Right ventricle myocardium superior (tissue), 1 donor: Measurements from ENCODE around the gene DYSF. TPM values are rescaled to one million over a fixed set of nuclear protein-coding genes. Genes with fewer than 3 reads are reported as not detected.

Experiments
- ATAC-seq: fragments of 200-7000 bp; cut with Tn5 transposase; one replicate; pipeline ENCODE4 v1.9.1; 2020; ENCODE audit warnings: mild to moderate bottlenecking; ENCODE audit not compliant: poor library complexity
- DNase-seq: peaks from one replicate; pipeline ENCODE4 v3.0.0-alpha.2; 2020
- intact Hi-C: fragments of 100-400 bp; cut with DNase I; formaldehyde crosslinking; loops from one replicate; pipeline ENCODE4 v1.11.2; 2022
- total RNA-seq: library from RNA; stranded (reverse); fragmentation: NEBNext Ultra II Directional; extraction: Animal tissue kit (Norgen Biotek cat#: 25700); gene quantifications from one replicate; pipeline ENCODE4 v1.2.1, GENCODE V29; 2021
- donor health status: DM: no; HTN: yes; CAD: no; lungs with severe emphysema.

DYSF gene
- total RNA-seq, 1 donor from 2014 or later, result 45.8 TPM

DNA sequence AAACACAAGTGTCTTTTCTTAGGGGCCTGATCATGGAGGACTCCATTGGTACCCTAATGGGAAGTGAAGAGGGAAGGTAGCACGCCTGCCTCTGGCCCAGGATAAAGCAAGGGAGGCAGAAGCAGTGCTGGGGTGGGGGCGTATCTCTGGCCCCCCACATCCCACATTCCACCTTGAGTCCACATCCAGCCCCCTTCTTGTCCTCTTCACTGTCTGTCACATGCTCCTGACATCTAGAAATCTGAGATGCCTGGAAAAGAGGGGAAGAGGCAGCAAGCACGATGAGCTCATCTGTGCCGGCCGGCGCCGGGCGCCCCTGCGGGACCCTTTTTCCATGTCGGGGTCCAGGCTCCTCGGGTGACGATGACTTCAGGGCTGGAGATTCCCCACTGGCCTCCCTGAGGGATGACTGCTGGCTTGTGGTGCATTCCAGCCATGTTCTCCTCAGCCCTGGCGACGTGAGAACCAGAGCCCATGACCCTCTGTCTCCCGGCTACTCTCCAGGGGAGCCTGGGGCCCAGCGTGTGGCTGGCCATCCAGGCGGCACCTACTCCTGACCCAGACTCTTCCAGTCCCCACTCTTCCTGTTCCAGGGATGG is 277.5 kb downstream of the DYSF start:
- DNase-seq, result no peak
- no peak for ATAC-seq
- intact Hi-C loops, result no loop called here

DNA sequence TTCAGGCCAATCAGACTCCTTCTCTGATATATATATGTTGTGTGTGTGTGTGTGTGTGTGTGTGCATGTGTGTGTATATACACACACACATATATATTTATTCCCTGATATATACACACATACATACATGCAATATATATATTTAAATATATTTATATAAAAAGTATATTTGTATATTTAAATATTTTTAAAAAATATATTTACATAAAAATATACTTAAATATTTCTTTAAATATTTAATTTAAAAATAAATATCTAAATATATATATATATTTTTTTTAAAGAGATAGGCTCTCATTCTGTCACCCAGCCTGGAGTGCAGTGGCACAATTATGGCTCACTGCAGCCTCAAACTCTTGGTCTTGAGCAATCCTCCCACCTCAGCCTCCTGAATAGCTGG is 281.3 kb downstream of the DYSF start:
- DNase-seq (no peak), ATAC-seq (no peak)
- intact Hi-C loops, result no loop called here

DNA sequence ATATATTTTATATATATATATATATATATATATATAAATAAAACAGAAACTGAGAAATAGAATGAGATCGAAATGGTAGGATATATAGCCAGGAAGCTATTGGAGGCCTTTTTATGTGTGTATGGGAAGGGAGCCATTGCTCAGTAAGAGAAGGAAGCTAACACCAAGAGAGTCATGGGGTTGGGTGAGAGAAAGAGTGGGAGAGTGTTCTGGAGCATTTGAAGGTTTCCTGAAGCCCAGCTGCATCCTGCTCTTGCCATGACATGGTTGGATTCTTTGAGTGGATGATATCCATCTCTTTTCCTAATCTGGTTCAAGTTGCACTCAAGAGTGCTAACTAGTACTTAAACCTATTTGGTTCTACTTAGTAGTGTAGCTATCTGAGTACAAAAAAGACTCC is 282.3 kb downstream of the DYSF start:
- intact Hi-C loops, result no loop called here
- DNase-seq (no peak), ATAC-seq (no peak)

Other genes starting within 250 kb of the DYSF start
- 69.7 TPM for gene PAIP2B, start 226.5 kb upstream of the DYSF start, total RNA-seq
- 91.9 TPM for gene ZNF638, start 121.8 kb upstream of the DYSF start, total RNA-seq